Superior temporal gyrus (tissue), 1 donor: ENCODE results near the gene RFX2.
"Not testable (repeated sequence)": the region's sequence is repeated elsewhere in the genome, so short reads cannot be mapped to it uniquely, and the experiment has no call there.

Experiments used
- DNase-seq: peaks from one replicate; pipeline ENCODE4 v3.0.0-alpha.2; 2016; ENCODE audit errors: extremely low spot score

RFX2 gene

GRCh38 chr19:6074709-6075403 lies 35.4 kb downstream of the RFX2 start:
- no peak for DNase-seq

GRCh38 chr19:6073858-6074708 lies 36.2 kb downstream of the RFX2 start:
- DNase-seq = no peak

- not testable (repeated sequence) for DNase-seq
These were observed 37.1 kb downstream of the RFX2 start for GRCh38 chr19:6073233-6073632.

GRCh38 chr19:6071875-6072274 lies 38.4 kb downstream of the RFX2 start:
- no peak for DNase-seq

- DNase-seq = no peak
These were observed 39.4 kb downstream of the RFX2 start for GRCh38 chr19:6070720-6071485.

GRCh38 chr19:6070207-6070681 lies 40.1 kb downstream of the RFX2 start:
- DNase-seq = no peak

GRCh38 chr19:6069268-6069791 lies 41.0 kb downstream of the RFX2 start:
- DNase-seq = no peak

GRCh38 chr19:6068711-6069110 lies 41.6 kb downstream of the RFX2 start:
- no peak for DNase-seq

- no peak for DNase-seq
These were observed 42.3 kb downstream of the RFX2 start for GRCh38 chr19:6067975-6068374.

- DNase-seq = peak; percentile 83
These were observed 43.3 kb downstream of the RFX2 start for GRCh38 chr19:6066661-6067646.

- no peak for DNase-seq
These were observed 44.5 kb downstream of the RFX2 start for GRCh38 chr19:6065685-6066374.

GRCh38 chr19:6064336-6065073 lies 45.8 kb downstream of the RFX2 start:
- no peak for DNase-seq

GRCh38 chr19:6063576-6064335 lies 46.5 kb downstream of the RFX2 start:
- no peak for DNase-seq

GRCh38 chr19:6062961-6063575 lies 47.2 kb downstream of the RFX2 start:
- no peak for DNase-seq

- DNase-seq = no peak
These were observed 48.0 kb downstream of the RFX2 start for GRCh38 chr19:6062274-6062673.

GRCh38 chr19:6061376-6062130 lies 48.7 kb downstream of the RFX2 start:
- DNase-seq = no peak

GRCh38 chr19:6060600-6061375 lies 49.5 kb downstream of the RFX2 start:
- DNase-seq = no peak
